SK-N-SH (cell line): ENCODE data around the gene FAM3C. TPM values are rescaled to one million over a fixed set of nuclear protein-coding genes. Genes with fewer than 3 reads are reported as not detected.
"Not testable (repeated sequence)": the region's sequence is repeated elsewhere in the genome, so short reads cannot be mapped to it uniquely, and the experiment has no call there.

ENCODE experiments used
- CTCF ChIA-PET: fragments of 300-600, 350-600 bp; formaldehyde crosslinking; extraction: SDS; loops from one replicate; lab custom pipeline; 2021; lab: Yijun Ruan, JAX
- POLR2A ChIA-PET: fragments of 350-600 bp; sonication (Branson Sonifier 250); formaldehyde crosslinking; extraction: SDS; loops from one replicate; lab custom pipeline; 2020; ENCODE audit warnings: antibody characterized with exemption, inconsistent platforms; lab: Yijun Ruan, JAX
- DNase-seq: peaks from one replicate; pipeline ENCODE4 v3.0.0; 2012
- H2AFZ ChIP-seq: fragments of 200-600 bp; sonication (generic); 2 replicates; pipeline ENCODE4 v1.8.1; 2016; ENCODE audit warnings: antibody characterized with exemption, mild to moderate bottlenecking, low read depth
- H3F3A ChIP-seq: fragments of 200-600 bp; sonication (generic); replicated peaks from 2 replicates; pipeline ENCODE3; 2016; ENCODE audit warnings: antibody characterized with exemption, mild to moderate bottlenecking; ENCODE audit not compliant: insufficient read depth
- H3K27ac ChIP-seq, 2 experiments: fragments of 200-500 bp in 1 of 2; fragments of 200-600 bp in 1 of 2; sonication (Bioruptor generic) in 1 of 2; sonication (generic), shearing (Covaris generic) in 1 of 2; 2 replicates each; pipeline versions ENCODE4 v1.5.1 to v1.6.1; 2014 to 2016; ENCODE audit warnings: low read depth in 2 of 2, inconsistent platforms in 1 of 2, low read length in 1 of 2, mild to moderate bottlenecking in 1 of 2, mixed read lengths in 1 of 2
- H3K27me3 ChIP-seq: fragments of 200-600 bp; sonication (generic), shearing (Covaris generic); 2 replicates; pipeline ENCODE4 v1.6.1; 2016; ENCODE audit warnings: mixed run types; ENCODE audit not compliant: insufficient read depth
- H3K36me3 ChIP-seq, 2 experiments: fragments of 200-500 bp in 1 of 2; fragments of 200-600 bp in 1 of 2; sonication (Bioruptor generic) in 1 of 2; sonication (generic) in 1 of 2; replicated peaks in 1 of 2; 2 replicates each; pipeline versions ENCODE3 to v1.5.1; 2014 to 2016; ENCODE audit warnings: low read length in 1 of 2, mild to moderate bottlenecking in 1 of 2; ENCODE audit not compliant: insufficient read depth in 2 of 2, control insufficient read depth in 1 of 2
- H3K4me1 ChIP-seq, 2 experiments: fragments of 200-500 bp in 1 of 2; fragments of 200-600 bp in 1 of 2; sonication (Bioruptor generic) in 1 of 2; sonication (generic), shearing (Covaris generic) in 1 of 2; 2 replicates each; pipeline versions ENCODE4 v1.5.1 to v1.6.1; 2014 to 2016; ENCODE audit warnings: low read depth in 1 of 2, low read length in 1 of 2, mixed run types in 1 of 2; ENCODE audit not compliant: insufficient read depth in 2 of 2, control insufficient read depth in 1 of 2
- H3K4me2 ChIP-seq: fragments of 200-600 bp; sonication (generic), shearing (Covaris generic); 2 replicates; pipeline ENCODE4 v1.6.1; 2017; ENCODE audit warnings: mixed run types
- H3K4me3 ChIP-seq, 2 experiments: fragments of 200-500 bp in 1 of 2; fragments of 200-600 bp in 1 of 2; sonication (Bioruptor generic) in 1 of 2; sonication (generic), shearing (Covaris generic) in 1 of 2; 2 replicates each; pipeline versions ENCODE4 v1.5.1 to v1.8.1; 2014 to 2016; ENCODE audit warnings: low read depth in 2 of 2, inconsistent platforms in 1 of 2, low read length in 1 of 2, mild to moderate bottlenecking in 1 of 2, mixed read lengths in 1 of 2, moderate library complexity in 1 of 2
- H3K79me2 ChIP-seq: fragments of 200-600 bp; sonication (generic); 2 replicates; pipeline ENCODE4 v1.8.1; 2017; ENCODE audit warnings: mild to moderate bottlenecking; ENCODE audit not compliant: insufficient read depth
- H3K9ac ChIP-seq: fragments of 200-600 bp; sonication (generic); 2 replicates; pipeline ENCODE4 v1.6.1; 2017; ENCODE audit warnings: mixed run types
- H3K9me2 ChIP-seq: fragments of 200-600 bp; sonication (generic); 2 replicates; pipeline ENCODE4 v1.6.1; 2017; ENCODE audit warnings: mixed run types
- H3K9me3 ChIP-seq: fragments of 200-600 bp; sonication (generic); 2 replicates; pipeline ENCODE4 v1.6.1; 2017; ENCODE audit warnings: mixed run types, mild to moderate bottlenecking, moderate library complexity
- H4K20me1 ChIP-seq: fragments of 200-600 bp; sonication (generic); 2 replicates; pipeline ENCODE4 v1.6.1; 2017; ENCODE audit warnings: mild to moderate bottlenecking, mixed run types; ENCODE audit not compliant: insufficient read depth
- ELF1 ChIP-seq: IDR thresholded peaks from 2 replicates; pipeline ENCODE4 v1.4.0; 2012
- FOSL2 ChIP-seq: IDR thresholded peaks from 2 replicates; pipeline ENCODE4 v1.4.0; 2012; ENCODE audit warnings: low read depth, mild to moderate bottlenecking, moderate library complexity, borderline replicate concordance
- FOXJ3 ChIP-seq: sonication (generic); formaldehyde crosslinking; IDR thresholded peaks from 2 replicates; pipeline ENCODE4 v1.5.1; 2020; ENCODE audit warnings: mild to moderate bottlenecking, missing genetic modification reagents
- JUND ChIP-seq: IDR thresholded peaks from 2 replicates; pipeline ENCODE4 v1.4.0; 2012
- MEF2A ChIP-seq: IDR thresholded peaks from 2 replicates; pipeline ENCODE4 v1.4.0; 2012; ENCODE audit warnings: low read depth, borderline replicate concordance
- PBX3 ChIP-seq: IDR thresholded peaks from 2 replicates; pipeline ENCODE4; 2012
- REST ChIP-seq: IDR thresholded peaks from 2 replicates; pipeline ENCODE4 v1.6.1; 2012; ENCODE audit warnings: mild to moderate bottlenecking, low read depth, low read length, moderate library complexity
- RXRA ChIP-seq: IDR thresholded peaks from 2 replicates; pipeline ENCODE4 v1.4.0; 2012; ENCODE audit warnings: low read depth, mild to moderate bottlenecking, borderline replicate concordance
- SIN3A ChIP-seq: IDR thresholded peaks from 2 replicates; pipeline ENCODE4 v1.6.1; 2012; ENCODE audit warnings: low read depth, mild to moderate bottlenecking, low read length, moderate library complexity, borderline replicate concordance
- SMC3 ChIP-seq: IDR thresholded peaks from 2 replicates; pipeline ENCODE4 v1.6.1; 2012; ENCODE audit warnings: low read depth, low read length, improper control_type of control experiment
- TEAD4 ChIP-seq: IDR thresholded peaks from 2 replicates; pipeline ENCODE4 v1.4.0; 2012; ENCODE audit warnings: mild to moderate bottlenecking, borderline replicate concordance; ENCODE audit not compliant: insufficient read depth
- ZBTB33 ChIP-seq: IDR thresholded peaks from 2 replicates; pipeline ENCODE4 v1.4.0; 2012; ENCODE audit warnings: low read depth, borderline replicate concordance
- WGBS: methylation state at CpG from one replicate; pipeline ENCODE4 v1.1.6; 2017; ENCODE audit warnings: low lambda C conversion rate; 5-methylcytosine and 5-hydroxymethylcytosine counted together
- polyA plus RNA-seq, 3 experiments: library from polyadenylated mRNA; depleted of rRNA; stranded (reverse); fragments of >200 nt; gene quantifications; 2 replicates each; pipeline ENCODE4 v1.2.3, GENCODE V29; 2012
- TF ChIP-seq, protein P1 (sequence below): fragments of 150-350 bp; IDR thresholded peaks from 2 replicates; pipeline ENCODE4 v1.6.1; 2017; ENCODE audit warnings: antibody characterized with exemption, low read length, low read depth, borderline replicate concordance

FAM3C gene
- polyA plus RNA-seq, 1 of the 3 experiments (the other 2 are of a cell fraction) = 80.0 TPM

GRCh38 chr7:121323515-121324302 lies 72.4 kb downstream of the FAM3C start:
- H3K9me3 ChIP-seq = no peaks in the 10 kb centered on the region
- no peak for DNase-seq
- no peaks in the 10 kb centered on the region for H3K79me2 ChIP-seq
- no peaks in the 10 kb centered on the region for H3K36me3 ChIP-seq
- CTCF ChIA-PET = interaction anchor here (0.8 to 1.5 kb wide), 8 partner anchors 11 to 247 kb away, joined by 3 to 8 read pairs (median 3); partner anchors contain the start of gene FAM3C
- POLR2A ChIA-PET = no interaction called here
- no peak for TF ChIP-seq FOSL2
- TF ChIP-seq, protein P1, sequence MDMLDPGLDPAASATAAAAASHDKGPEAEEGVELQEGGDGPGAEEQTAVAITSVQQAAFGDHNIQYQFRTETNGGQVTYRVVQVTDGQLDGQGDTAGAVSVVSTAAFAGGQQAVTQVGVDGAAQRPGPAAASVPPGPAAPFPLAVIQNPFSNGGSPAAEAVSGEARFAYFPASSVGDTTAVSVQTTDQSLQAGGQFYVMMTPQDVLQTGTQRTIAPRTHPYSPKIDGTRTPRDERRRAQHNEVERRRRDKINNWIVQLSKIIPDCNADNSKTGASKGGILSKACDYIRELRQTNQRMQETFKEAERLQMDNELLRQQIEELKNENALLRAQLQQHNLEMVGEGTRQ = no peak
- TF ChIP-seq SMC3 = no peak
- TF ChIP-seq MEF2A = no peak
- no peak for TF ChIP-seq RXRA
- TF ChIP-seq JUND = no peak
- no peak for TF ChIP-seq TEAD4
- peaks cover 0 to 6% of the 10 kb centered on the region in 2 experiments; a peak in 1 of 4 replicates for H3K4me1 ChIP-seq
- WGBS = 52% methylated on average over 5 of the region's 5 CpGs
- H3F3A ChIP-seq = no peaks in the 10 kb centered on the region
- peaks cover 13% of the 10 kb centered on the region for H3K27me3 ChIP-seq
- H3K9me2 ChIP-seq = no peaks in the 10 kb centered on the region
- no peak overlapping the region for H3K4me3 ChIP-seq
- H3K27ac ChIP-seq = no peak overlapping the region
- H4K20me1 ChIP-seq = no peaks in the 10 kb centered on the region
- H2AFZ ChIP-seq = no peak overlapping the region
- H3K4me2 ChIP-seq = no peak overlapping the region
- no peak overlapping the region for H3K9ac ChIP-seq

DNA sequence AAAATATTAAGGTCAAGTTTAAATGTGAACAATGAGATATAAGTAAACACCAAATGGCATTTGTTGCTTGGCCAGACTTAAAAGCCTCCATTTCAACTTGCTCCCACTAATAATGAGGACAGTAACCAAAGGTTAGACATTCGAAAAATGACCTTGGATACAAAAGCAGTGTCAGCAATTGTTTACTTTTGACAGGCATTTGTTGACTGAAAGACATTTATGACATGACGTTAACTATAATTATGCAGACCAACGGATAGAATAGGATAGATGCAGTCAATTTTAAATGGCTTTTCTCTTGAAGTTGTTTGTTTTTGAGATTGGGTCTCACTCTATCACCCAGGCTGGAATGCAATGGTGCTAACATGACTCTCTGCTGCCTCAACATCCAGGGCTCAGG lies 73.6 kb downstream of the FAM3C start:
- H3K27me3 ChIP-seq = peaks cover under 1% of the 10 kb centered on the region; the same call in 1 of the 2 replicates
- H4K20me1 ChIP-seq = no peaks in the 10 kb centered on the region
- TF ChIP-seq ELF1 = no peak
- no peak for TF ChIP-seq SIN3A
- TF ChIP-seq PBX3 = no peak
- TF ChIP-seq ZBTB33 = no peak
- no peak for TF ChIP-seq REST
- TF ChIP-seq FOXJ3 (CRISPR knock-in tag) = no peak
- H3F3A ChIP-seq = no peaks in the 10 kb centered on the region
- H3K4me3 ChIP-seq = no peak overlapping the region
- POLR2A ChIA-PET = no interaction called here
- CTCF ChIA-PET = no interaction called here
- 56% methylated on average over 3 of the region's 3 CpGs for WGBS
- H2AFZ ChIP-seq = no peak overlapping the region
- H3K27ac ChIP-seq = no peak overlapping the region
- H3K9me2 ChIP-seq = no peaks in the 10 kb centered on the region
- no peak for DNase-seq
- H3K9ac ChIP-seq = no peak overlapping the region
- H3K36me3 ChIP-seq = no peaks in the 10 kb centered on the region
- H3K79me2 ChIP-seq = no peaks in the 10 kb centered on the region
- H3K4me1 ChIP-seq = peaks cover 0 to 2% of the 10 kb centered on the region in 2 experiments; a peak in 1 of 4 replicates
- no peaks in the 10 kb centered on the region for H3K9me3 ChIP-seq
- no peak overlapping the region for H3K4me2 ChIP-seq

DNA sequence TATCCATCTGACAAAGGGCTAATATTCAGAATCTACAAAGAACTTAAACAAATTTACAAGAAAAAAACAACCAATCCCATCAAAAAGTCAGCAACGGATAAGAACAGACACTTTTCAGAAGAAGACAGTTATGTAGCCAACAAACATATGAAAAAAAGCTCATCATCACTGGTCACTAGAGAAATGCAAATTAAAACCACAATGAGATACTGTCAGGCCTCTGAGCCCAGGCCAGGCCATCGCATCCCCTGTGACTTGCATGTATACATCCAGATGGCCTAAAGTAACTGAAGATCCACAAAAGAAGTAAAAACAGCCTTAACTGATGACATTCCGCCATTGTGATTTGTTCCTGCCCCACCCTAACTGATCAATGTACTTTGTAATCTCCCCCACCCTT lies 80.9 kb downstream of the FAM3C start:
- H3K9me2 ChIP-seq, CTCF ChIA-PET: not testable (repeated sequence)

More for the DNA sequence above, 80.9 kb downstream of the FAM3C start:
- 66% methylated on average over 3 of the region's 3 CpGs for WGBS
- H3K4me3 ChIP-seq, H3K36me3 ChIP-seq, H3K9ac ChIP-seq, H4K20me1 ChIP-seq, POLR2A ChIA-PET, H3K9me3 ChIP-seq, DNase-seq, H3K79me2 ChIP-seq, H3K4me2 ChIP-seq, H2AFZ ChIP-seq, H3K27ac ChIP-seq, H3F3A ChIP-seq, H3K27me3 ChIP-seq: not testable (repeated sequence)
- peaks cover 9 to 11% of the 10 kb centered on the region in 2 experiments; a peak in 2 of 4 replicates for H3K4me1 ChIP-seq
